ENCODE measurements around the gene SLC17A2.

SLC17A2 gene

DNA sequence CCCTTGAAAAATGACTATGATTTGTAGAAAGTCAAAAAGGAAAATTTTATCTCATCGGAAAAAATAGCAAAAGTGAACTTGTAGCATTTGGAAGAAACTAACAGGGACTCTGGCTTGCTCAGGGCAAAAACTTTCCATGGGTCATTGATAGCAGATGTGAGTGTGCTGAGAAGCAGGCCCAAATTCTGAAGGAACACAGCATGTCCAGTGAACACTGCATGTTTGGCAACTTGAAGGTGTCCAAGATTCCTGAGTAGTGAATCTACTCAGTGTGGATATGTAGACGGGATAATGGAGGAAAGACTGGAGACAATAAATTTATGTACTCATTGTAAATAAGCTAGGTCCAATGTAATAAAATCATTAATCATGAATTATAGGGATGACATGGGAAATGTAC is 8.2 kb downstream of the SLC17A2 start:
- H3K36me3 ChIP-seq (ENCODE audit: control insufficient read depth in 5 of 5, insufficient read depth in 5 of 5, low read length in 5 of 5) = no peaks in the 10 kb centered on the region

DNA sequence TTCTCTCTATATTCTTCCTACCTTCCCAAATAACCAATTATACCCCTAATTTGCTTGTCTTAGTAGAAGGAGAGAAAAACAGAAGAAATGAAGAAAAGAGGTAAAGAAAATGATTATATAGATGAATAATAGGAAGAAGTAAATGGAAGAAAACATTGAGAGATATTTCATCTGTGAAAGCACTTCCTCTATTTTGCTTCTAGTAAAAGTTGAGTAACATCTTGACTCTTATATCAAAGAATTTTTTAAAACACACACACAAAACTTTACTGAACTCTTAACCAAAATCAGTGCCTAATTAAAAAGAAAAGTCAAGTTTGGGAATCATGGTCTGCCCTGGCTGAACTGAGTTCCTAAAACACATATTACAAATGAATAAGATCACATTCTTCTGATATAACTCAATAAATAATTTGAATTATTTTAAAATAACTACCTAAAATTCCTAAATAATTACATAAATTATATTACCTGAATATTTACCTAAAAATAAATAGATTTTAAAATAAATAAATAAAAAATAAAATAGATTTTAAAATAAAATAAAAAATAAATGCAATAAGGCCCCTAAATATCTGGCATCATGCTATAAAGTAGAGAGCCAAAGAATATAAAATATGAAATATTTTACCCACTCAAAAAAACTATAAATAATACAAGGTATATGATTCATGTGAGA is 8.8 kb downstream of the SLC17A2 start:
- no peaks in the 10 kb centered on the region for H3K27me3 ChIP-seq (ENCODE audit: control insufficient read depth in 5 of 5, insufficient read depth in 4 of 5, low read length in 5 of 5)

More for the DNA sequence above, 8.2 kb downstream of the SLC17A2 start:
- no peak overlapping the region for H3K9ac ChIP-seq (ENCODE audit: low read length in 5 of 5)
- H3K9me3 ChIP-seq (ENCODE audit: control insufficient read depth in 5 of 5, low read length in 5 of 5) = no peaks in the 10 kb centered on the region
- no peaks in the 10 kb centered on the region for H3K27me3 ChIP-seq (ENCODE audit: control insufficient read depth in 5 of 5, insufficient read depth in 4 of 5, low read length in 5 of 5)
- H3K27ac ChIP-seq (ENCODE audit: low read depth, low read length) = no peak overlapping the region
- no peak overlapping the region for H3K4me3 ChIP-seq (ENCODE audit: low read depth in 1 of 5, low read length in 5 of 5)
- H3K4me1 ChIP-seq (ENCODE audit: control insufficient read depth in 5 of 5, insufficient read depth in 5 of 5, low read length in 5 of 5) = no peaks in the 10 kb centered on the region

DNA sequence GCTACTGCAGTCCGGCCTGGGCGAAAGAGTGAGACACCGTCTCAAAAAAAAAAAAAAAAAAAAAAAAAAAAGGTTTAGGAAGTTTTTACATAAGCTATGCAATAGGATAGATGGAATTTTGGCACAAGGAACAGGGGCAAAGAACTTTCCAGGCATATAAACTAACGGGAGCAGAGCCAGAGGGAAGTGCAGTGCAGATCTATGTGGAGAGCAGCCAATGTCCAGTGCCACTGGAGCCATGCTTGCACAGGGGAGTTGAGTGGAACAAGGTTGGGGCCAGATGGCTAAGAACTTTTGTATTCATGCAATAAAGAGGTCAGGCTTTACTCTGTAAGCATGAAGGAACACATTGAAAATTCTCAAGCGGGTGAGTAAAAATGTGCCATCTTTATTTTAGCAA is 10.8 kb downstream of the SLC17A2 start:
- Histone ChIP-seq H3K27me3 (ENCODE audit: control insufficient read depth in 5 of 5, insufficient read depth in 4 of 5, low read length in 5 of 5) (peaks cover 0 to 4% (median 0%) of the 10 kb centered on the region in 5 donors), H3K36me3 (ENCODE audit: control insufficient read depth in 5 of 5, insufficient read depth in 5 of 5, low read length in 5 of 5) (no peaks in the 10 kb centered on the region), H3K9me3 (ENCODE audit: control insufficient read depth in 5 of 5, low read length in 5 of 5) (no peaks in the 10 kb centered on the region), H3K9ac (ENCODE audit: low read length in 5 of 5) (no peak overlapping the region), H3K4me1 (ENCODE audit: control insufficient read depth in 5 of 5, insufficient read depth in 5 of 5, low read length in 5 of 5) (no peaks in the 10 kb centered on the region), H3K4me3 (ENCODE audit: low read depth in 1 of 5, low read length in 5 of 5) (no peak overlapping the region), H3K27ac (ENCODE audit: low read depth, low read length) (no peak overlapping the region)

More for the DNA sequence above, 8.8 kb downstream of the SLC17A2 start:
- no peak overlapping the region for H3K27ac ChIP-seq (ENCODE audit: low read depth, low read length)
- no peak overlapping the region for H3K4me3 ChIP-seq (ENCODE audit: low read depth in 1 of 5, low read length in 5 of 5)
- H3K4me1 ChIP-seq (ENCODE audit: control insufficient read depth in 5 of 5, insufficient read depth in 5 of 5, low read length in 5 of 5) = no peaks in the 10 kb centered on the region
- no peaks in the 10 kb centered on the region for H3K9me3 ChIP-seq (ENCODE audit: control insufficient read depth in 5 of 5, low read length in 5 of 5)
- no peaks in the 10 kb centered on the region for H3K36me3 ChIP-seq (ENCODE audit: control insufficient read depth in 5 of 5, insufficient read depth in 5 of 5, low read length in 5 of 5)
- no peak overlapping the region for H3K9ac ChIP-seq (ENCODE audit: low read length in 5 of 5)

DNA sequence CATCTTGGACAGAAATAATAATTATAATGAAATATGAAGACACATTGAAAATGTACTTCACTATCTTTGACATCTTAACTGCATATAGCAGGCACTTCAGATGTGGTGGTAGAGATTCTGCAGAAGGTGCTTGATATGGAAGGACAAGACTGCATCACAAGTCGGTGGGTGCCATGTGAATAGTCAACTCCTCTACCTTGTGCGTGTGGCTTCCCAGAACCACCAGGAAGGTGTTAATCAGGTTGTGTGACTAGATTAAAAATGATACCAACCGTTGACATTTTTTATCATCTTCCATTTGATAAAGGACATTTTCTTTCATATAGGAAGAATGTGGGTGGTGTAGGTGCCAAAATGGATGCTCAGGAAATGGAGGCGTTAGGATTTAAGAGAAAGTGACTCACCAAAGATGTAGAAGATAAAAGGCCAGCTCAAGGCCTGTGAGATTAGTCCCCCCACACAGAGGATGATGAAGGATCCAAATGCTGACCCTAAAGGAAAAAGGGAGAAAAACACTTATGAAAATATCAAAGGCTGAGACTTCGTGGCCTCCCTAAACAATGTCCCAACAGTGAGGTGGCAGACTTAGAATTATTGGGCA is 12.3 kb downstream of the SLC17A2 start:
- H3K9me3 ChIP-seq (ENCODE audit: control insufficient read depth in 5 of 5, low read length in 5 of 5) = no peaks in the 10 kb centered on the region
- no peaks in the 10 kb centered on the region for H3K36me3 ChIP-seq (ENCODE audit: control insufficient read depth in 5 of 5, insufficient read depth in 5 of 5, low read length in 5 of 5)
- no peak overlapping the region for H3K4me3 ChIP-seq (ENCODE audit: low read depth in 1 of 5, low read length in 5 of 5)
- no peaks in the 10 kb centered on the region for H3K4me1 ChIP-seq (ENCODE audit: control insufficient read depth in 5 of 5, insufficient read depth in 5 of 5, low read length in 5 of 5)
- peaks cover 0 to 4% (median 0%) of the 10 kb centered on the region in 5 donors for H3K27me3 ChIP-seq (ENCODE audit: control insufficient read depth in 5 of 5, insufficient read depth in 4 of 5, low read length in 5 of 5)
- no peak overlapping the region for H3K27ac ChIP-seq (ENCODE audit: low read depth, low read length)
- H3K9ac ChIP-seq (ENCODE audit: low read length in 5 of 5) = no peak overlapping the region

DNA sequence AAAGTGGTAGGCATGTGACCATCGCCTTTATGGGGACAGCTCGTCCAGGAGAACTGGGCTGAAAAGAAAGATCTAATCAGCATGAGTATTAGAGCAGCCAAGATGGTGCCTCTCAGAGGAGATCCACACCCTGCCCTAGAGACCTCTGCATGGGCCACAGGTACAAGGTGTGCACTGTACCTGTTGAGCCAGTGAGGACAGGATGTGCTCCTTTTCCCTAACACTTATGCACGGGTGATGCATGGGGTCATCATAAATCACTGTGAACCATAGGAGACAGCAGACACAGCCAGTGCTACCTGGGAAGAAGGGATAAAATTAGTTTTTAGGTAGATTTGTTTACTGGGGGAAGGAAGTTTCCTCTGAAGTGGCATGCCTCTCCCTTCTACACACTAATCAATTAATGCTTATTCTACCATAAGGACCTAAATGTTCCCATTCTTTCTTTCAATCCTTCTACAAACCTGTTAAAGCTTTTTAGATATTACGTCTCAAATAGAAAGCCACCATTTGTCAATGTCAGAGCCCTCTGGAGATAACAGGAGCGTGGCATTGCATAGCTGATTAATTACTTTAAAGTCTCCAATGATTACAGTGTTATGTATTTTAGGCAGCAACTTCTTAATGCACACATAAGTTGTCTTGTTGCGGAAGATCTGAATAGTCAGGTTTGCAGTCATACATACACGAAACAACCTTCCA is 13.6 kb downstream of the SLC17A2 start:
- Histone ChIP-seq H3K27me3 (ENCODE audit: control insufficient read depth in 5 of 5, insufficient read depth in 4 of 5, low read length in 5 of 5) (peaks cover 0 to 4% (median 0%) of the 10 kb centered on the region in 5 donors), H3K9me3 (ENCODE audit: control insufficient read depth in 5 of 5, low read length in 5 of 5) (no peaks in the 10 kb centered on the region), H3K36me3 (ENCODE audit: control insufficient read depth in 5 of 5, insufficient read depth in 5 of 5, low read length in 5 of 5) (no peaks in the 10 kb centered on the region), H3K9ac (ENCODE audit: low read length in 5 of 5) (no peak overlapping the region), H3K27ac (ENCODE audit: low read depth, low read length) (no peak overlapping the region), H3K4me1 (ENCODE audit: control insufficient read depth in 5 of 5, insufficient read depth in 5 of 5, low read length in 5 of 5) (no peaks in the 10 kb centered on the region), H3K4me3 (ENCODE audit: low read depth in 1 of 5, low read length in 5 of 5) (no peak overlapping the region)

DNA sequence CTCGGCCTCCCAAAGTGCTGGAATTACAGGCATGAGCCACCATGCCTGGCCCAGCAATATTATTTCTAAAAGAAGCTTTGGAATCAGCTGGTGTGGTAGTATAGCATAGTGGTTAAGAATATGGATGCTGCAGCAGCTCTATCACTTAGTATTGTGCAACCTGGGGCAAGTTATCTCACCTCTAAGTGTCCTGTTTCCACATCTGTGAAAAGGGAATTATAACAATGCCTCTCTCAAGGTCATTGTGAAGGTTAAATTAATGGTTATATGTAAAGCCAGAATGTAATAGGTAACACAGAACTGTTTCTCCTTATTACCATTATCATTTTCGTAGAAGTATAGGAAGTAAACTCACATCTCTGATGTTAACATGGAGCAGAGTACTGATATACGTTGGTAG is 14.2 kb downstream of the SLC17A2 start:
- H3K36me3 ChIP-seq (ENCODE audit: control insufficient read depth in 5 of 5, insufficient read depth in 5 of 5, low read length in 5 of 5) = no peaks in the 10 kb centered on the region

DNA sequence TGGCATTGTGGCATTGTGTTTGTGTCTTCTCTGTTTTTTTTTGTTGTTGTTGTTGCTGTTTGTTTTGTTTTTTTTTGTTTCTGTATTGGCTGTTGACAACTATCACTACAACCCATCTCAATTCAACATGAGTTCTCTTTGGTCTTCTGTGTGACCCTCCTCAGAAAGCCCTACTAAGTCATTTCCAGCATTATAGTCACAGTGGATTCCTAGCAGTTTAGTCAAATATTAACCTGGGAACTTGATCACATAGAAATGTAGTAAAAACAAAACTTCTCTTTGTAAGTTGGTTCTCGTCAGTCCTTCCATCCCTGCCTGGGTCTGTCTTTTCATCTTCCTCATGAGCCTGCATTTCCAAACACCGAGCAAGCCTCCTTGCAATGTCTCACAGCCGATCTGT is 16.8 kb downstream of the SLC17A2 start:
- H3K4me1 ChIP-seq (ENCODE audit: control insufficient read depth in 5 of 5, insufficient read depth in 5 of 5, low read length in 5 of 5) = no peaks in the 10 kb centered on the region
- no peaks in the 10 kb centered on the region for H3K9me3 ChIP-seq (ENCODE audit: control insufficient read depth in 5 of 5, low read length in 5 of 5)
- no peaks in the 10 kb centered on the region for H3K36me3 ChIP-seq (ENCODE audit: control insufficient read depth in 5 of 5, insufficient read depth in 5 of 5, low read length in 5 of 5)
- H3K9ac ChIP-seq (ENCODE audit: low read length in 5 of 5) = no peak overlapping the region
- H3K27ac ChIP-seq (ENCODE audit: low read depth, low read length) = no peak overlapping the region
- no peak overlapping the region for H3K4me3 ChIP-seq (ENCODE audit: low read depth in 1 of 5, low read length in 5 of 5)
- H3K27me3 ChIP-seq (ENCODE audit: control insufficient read depth in 5 of 5, insufficient read depth in 4 of 5, low read length in 5 of 5) = peaks cover 0 to 4% (median 0%) of the 10 kb centered on the region in 5 donors

More for the DNA sequence above, 14.2 kb downstream of the SLC17A2 start:
- H3K9ac ChIP-seq (ENCODE audit: low read length in 5 of 5) = no peak overlapping the region
- H3K27me3 ChIP-seq (ENCODE audit: control insufficient read depth in 5 of 5, insufficient read depth in 4 of 5, low read length in 5 of 5) = peaks cover 0 to 4% (median 0%) of the 10 kb centered on the region in 5 donors
- no peak overlapping the region for H3K4me3 ChIP-seq (ENCODE audit: low read depth in 1 of 5, low read length in 5 of 5)
- H3K4me1 ChIP-seq (ENCODE audit: control insufficient read depth in 5 of 5, insufficient read depth in 5 of 5, low read length in 5 of 5) = no peaks in the 10 kb centered on the region
- no peak overlapping the region for H3K27ac ChIP-seq (ENCODE audit: low read depth, low read length)
- no peaks in the 10 kb centered on the region for H3K9me3 ChIP-seq (ENCODE audit: control insufficient read depth in 5 of 5, low read length in 5 of 5)

DNA sequence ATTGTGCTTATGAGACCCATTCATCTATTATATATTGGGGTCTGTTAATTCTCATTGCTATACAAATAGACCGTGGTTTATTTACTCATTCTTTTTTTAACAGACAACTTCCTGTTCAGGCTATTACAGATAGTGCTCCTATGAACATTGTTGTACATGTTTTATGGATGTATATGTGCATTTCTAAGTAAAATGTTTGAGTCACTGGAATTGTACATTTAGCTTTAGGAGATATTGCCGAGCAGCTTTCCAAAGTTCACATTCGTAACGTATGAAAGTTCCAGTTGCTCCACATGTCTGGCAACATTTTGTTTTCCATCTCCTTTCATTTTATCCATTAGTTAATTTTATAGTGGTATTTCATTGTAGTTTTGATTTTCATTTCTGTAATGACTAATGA is 19.1 kb downstream of the SLC17A2 start:
- H3K4me1 ChIP-seq (ENCODE audit: control insufficient read depth in 5 of 5, insufficient read depth in 5 of 5, low read length in 5 of 5) = no peaks in the 10 kb centered on the region

DNA sequence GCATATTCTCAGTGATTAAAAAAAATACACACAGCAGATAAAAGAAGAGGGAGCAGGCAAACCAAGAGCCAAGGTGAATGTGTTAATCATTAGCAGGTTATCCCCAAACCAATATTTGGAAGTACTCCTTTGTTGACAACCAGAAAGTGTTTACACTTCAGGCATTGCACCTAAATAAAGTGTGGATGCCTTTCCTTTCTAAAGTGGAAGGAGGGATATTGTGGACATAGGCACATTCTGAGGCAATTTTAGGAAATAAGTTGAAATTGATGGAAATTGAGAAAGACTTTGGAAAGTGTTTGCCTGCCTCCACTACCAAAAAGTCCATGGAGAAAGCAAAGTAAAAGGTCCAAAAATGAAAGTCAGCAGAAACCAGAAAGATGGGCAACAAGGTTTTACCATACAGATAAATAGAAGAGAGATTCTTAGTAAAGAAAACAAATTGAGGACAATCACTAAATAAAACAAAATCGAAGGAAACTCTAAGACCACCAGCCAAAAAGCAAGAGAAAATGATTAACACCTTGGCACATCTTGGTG is 22.9 kb downstream of the SLC17A2 start:
- no peaks in the 10 kb centered on the region for H3K4me1 ChIP-seq (ENCODE audit: control insufficient read depth in 5 of 5, insufficient read depth in 5 of 5, low read length in 5 of 5)
- no peaks in the 10 kb centered on the region for H3K27me3 ChIP-seq (ENCODE audit: control insufficient read depth in 5 of 5, insufficient read depth in 4 of 5, low read length in 5 of 5)
- no peak overlapping the region for H3K9ac ChIP-seq (ENCODE audit: low read length in 5 of 5)
- no peak overlapping the region for H3K4me3 ChIP-seq (ENCODE audit: low read depth in 1 of 5, low read length in 5 of 5)
- H3K36me3 ChIP-seq (ENCODE audit: control insufficient read depth in 5 of 5, insufficient read depth in 5 of 5, low read length in 5 of 5) = no peaks in the 10 kb centered on the region
- H3K27ac ChIP-seq (ENCODE audit: low read depth, low read length) = no peak overlapping the region
- no peaks in the 10 kb centered on the region for H3K9me3 ChIP-seq (ENCODE audit: control insufficient read depth in 5 of 5, low read length in 5 of 5)

More for the DNA sequence above, 19.1 kb downstream of the SLC17A2 start:
- Histone ChIP-seq H3K4me3 (ENCODE audit: low read depth in 1 of 5, low read length in 5 of 5) (no peak overlapping the region), H3K9me3 (ENCODE audit: control insufficient read depth in 5 of 5, low read length in 5 of 5) (no peaks in the 10 kb centered on the region), H3K9ac (ENCODE audit: low read length in 5 of 5) (no peak overlapping the region), H3K27ac (ENCODE audit: low read depth, low read length) (no peak overlapping the region), H3K27me3 (ENCODE audit: control insufficient read depth in 5 of 5, insufficient read depth in 4 of 5, low read length in 5 of 5) (peaks cover 0 to 4% (median 0%) of the 10 kb centered on the region in 5 donors), H3K36me3 (ENCODE audit: control insufficient read depth in 5 of 5, insufficient read depth in 5 of 5, low read length in 5 of 5) (no peaks in the 10 kb centered on the region)

All from subcutaneous abdominal adipose tissue (tissue), 5 donors.